ENCODE results near the gene AOX1.

Gene AOX1

GRCh38 chr2:200703127-200703925 lies 117.5 kb downstream of the AOX1 start:
- H3K4me2 ChIP-seq (ENCODE audit: insufficient read depth, low read length), result no peak overlapping the region
- no peaks in the 10 kb centered on the region for H3K9me3 ChIP-seq (ENCODE audit: insufficient read depth, low read length, severe bottlenecking)
- no peak overlapping the region for H3K9ac ChIP-seq (ENCODE audit: low read depth, low read length)
- ATAC-seq (ENCODE audit: insufficient read depth, low read depth) (no peak), DNase-seq (no peak)
- no peak overlapping the region for H2AFZ ChIP-seq (ENCODE audit: low read depth, low read length)
- H3K4me1 ChIP-seq (ENCODE audit: insufficient read depth, low read length), result no peaks in the 10 kb centered on the region
- H4K20me1 ChIP-seq (ENCODE audit: insufficient read depth, low read length), result no peaks in the 10 kb centered on the region
- no peak for TF ChIP-seq EZH2 (IDR thresholded peaks at IDR 0.05; ENCODE audit: borderline replicate concordance, low read depth, low read length, severe bottlenecking)
- TF ChIP-seq, protein P1, sequence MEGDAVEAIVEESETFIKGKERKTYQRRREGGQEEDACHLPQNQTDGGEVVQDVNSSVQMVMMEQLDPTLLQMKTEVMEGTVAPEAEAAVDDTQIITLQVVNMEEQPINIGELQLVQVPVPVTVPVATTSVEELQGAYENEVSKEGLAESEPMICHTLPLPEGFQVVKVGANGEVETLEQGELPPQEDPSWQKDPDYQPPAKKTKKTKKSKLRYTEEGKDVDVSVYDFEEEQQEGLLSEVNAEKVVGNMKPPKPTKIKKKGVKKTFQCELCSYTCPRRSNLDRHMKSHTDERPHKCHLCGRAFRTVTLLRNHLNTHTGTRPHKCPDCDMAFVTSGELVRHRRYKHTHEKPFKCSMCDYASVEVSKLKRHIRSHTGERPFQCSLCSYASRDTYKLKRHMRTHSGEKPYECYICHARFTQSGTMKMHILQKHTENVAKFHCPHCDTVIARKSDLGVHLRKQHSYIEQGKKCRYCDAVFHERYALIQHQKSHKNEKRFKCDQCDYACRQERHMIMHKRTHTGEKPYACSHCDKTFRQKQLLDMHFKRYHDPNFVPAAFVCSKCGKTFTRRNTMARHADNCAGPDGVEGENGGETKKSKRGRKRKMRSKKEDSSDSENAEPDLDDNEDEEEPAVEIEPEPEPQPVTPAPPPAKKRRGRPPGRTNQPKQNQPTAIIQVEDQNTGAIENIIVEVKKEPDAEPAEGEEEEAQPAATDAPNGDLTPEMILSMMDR (IDR thresholded peaks at IDR 0.05; ENCODE audit: borderline replicate concordance, extremely low read depth, low read length, poor library complexity, severe bottlenecking), result peak; percentile 40
- no peak overlapping the region for H3K27ac ChIP-seq (ENCODE audit: low read length)
- H3K79me2 ChIP-seq (ENCODE audit: insufficient read depth, low read length), result no peaks in the 10 kb centered on the region
- no peak overlapping the region for H3K4me3 ChIP-seq (ENCODE audit: low read depth in 1 of 2, low read length in 2 of 2)
- H3K36me3 ChIP-seq (ENCODE audit: insufficient read depth, low read length), result no peaks in the 10 kb centered on the region
- peaks cover 52% of the 10 kb centered on the region for H3K27me3 ChIP-seq (ENCODE audit: insufficient read depth, low read length, poor library complexity)

GRCh38 chr2:200703926-200704637 lies 118.3 kb downstream of the AOX1 start:
- no peaks in the 10 kb centered on the region for H3K79me2 ChIP-seq (ENCODE audit: insufficient read depth, low read length)
- no peak overlapping the region for H3K27ac ChIP-seq (ENCODE audit: low read length)
- no peak overlapping the region for H2AFZ ChIP-seq (ENCODE audit: low read depth, low read length)
- no peak overlapping the region for H3K4me2 ChIP-seq (ENCODE audit: insufficient read depth, low read length)
- no peaks in the 10 kb centered on the region for H3K4me1 ChIP-seq (ENCODE audit: insufficient read depth, low read length)
- no peaks in the 10 kb centered on the region for H3K36me3 ChIP-seq (ENCODE audit: insufficient read depth, low read length)
- DNase-seq (no peak), ATAC-seq (ENCODE audit: insufficient read depth, low read depth) (no peak)
- no peak overlapping the region for H3K4me3 ChIP-seq (ENCODE audit: low read depth in 1 of 2, low read length in 2 of 2)
- no peaks in the 10 kb centered on the region for H4K20me1 ChIP-seq (ENCODE audit: insufficient read depth, low read length)
- peaks cover 52% of the 10 kb centered on the region for H3K27me3 ChIP-seq (ENCODE audit: insufficient read depth, low read length, poor library complexity)
- TF ChIP-seq, protein P1 (IDR thresholded peaks at IDR 0.05; ENCODE audit: borderline replicate concordance, extremely low read depth, low read length, poor library complexity, severe bottlenecking), result no peak
- no peak for TF ChIP-seq EZH2 (IDR thresholded peaks at IDR 0.05; ENCODE audit: borderline replicate concordance, low read depth, low read length, severe bottlenecking)
- H3K9me3 ChIP-seq (ENCODE audit: insufficient read depth, low read length, severe bottlenecking), result no peaks in the 10 kb centered on the region
- H3K9ac ChIP-seq (ENCODE audit: low read depth, low read length), result no peak overlapping the region

GRCh38 chr2:200705305-200706041 lies 119.7 kb downstream of the AOX1 start:
- no peak overlapping the region for H3K4me2 ChIP-seq (ENCODE audit: insufficient read depth, low read length)
- H4K20me1 ChIP-seq (ENCODE audit: insufficient read depth, low read length), result no peaks in the 10 kb centered on the region
- ATAC-seq (ENCODE audit: insufficient read depth, low read depth) (peak; percentile 69), DNase-seq (peak; percentile 22)
- no peaks in the 10 kb centered on the region for H3K79me2 ChIP-seq (ENCODE audit: insufficient read depth, low read length)
- no peak overlapping the region for H3K9ac ChIP-seq (ENCODE audit: low read depth, low read length)
- H3K4me3 ChIP-seq (ENCODE audit: low read depth in 1 of 2, low read length in 2 of 2), result no peak overlapping the region
- no peaks in the 10 kb centered on the region for H3K36me3 ChIP-seq (ENCODE audit: insufficient read depth, low read length)
- H3K9me3 ChIP-seq (ENCODE audit: insufficient read depth, low read length, severe bottlenecking), result no peaks in the 10 kb centered on the region
- peaks cover 46% of the 10 kb centered on the region for H3K27me3 ChIP-seq (ENCODE audit: insufficient read depth, low read length, poor library complexity)
- TF ChIP-seq, protein P1 (IDR thresholded peaks at IDR 0.05; ENCODE audit: borderline replicate concordance, extremely low read depth, low read length, poor library complexity, severe bottlenecking), result no peak
- TF ChIP-seq EZH2 (IDR thresholded peaks at IDR 0.05; ENCODE audit: borderline replicate concordance, low read depth, low read length, severe bottlenecking), result no peak
- no peaks in the 10 kb centered on the region for H3K4me1 ChIP-seq (ENCODE audit: insufficient read depth, low read length)
- H3K27ac ChIP-seq (ENCODE audit: low read length), result no peak overlapping the region
- H2AFZ ChIP-seq (ENCODE audit: low read depth, low read length), result no peak overlapping the region

Measured in DND-41 (cell line).